H54 (cell line): ENCODE results near the gene GPC6.
A peak's percentile ranks its signal among the peaks of the same experiment; 100 is the strongest.

Source experiments
- DNase-seq: peaks from one replicate; pipeline ENCODE4 v3.0.0; 2011; ENCODE audit warnings: low spot score, mixed read lengths; ENCODE audit not compliant: insufficient read length
- FAIRE-seq: peaks from 3 replicates; lab custom pipeline; 2011; peaks lifted over from hg19 to GRCh38; lab: Jason Lieb, UNC
- POLR2A ChIP-seq: IDR thresholded peaks from 2 replicates; pipeline ENCODE4 v1.6.1; 2011; ENCODE audit warnings: low read depth, mild to moderate bottlenecking, low read length

GPC6 gene

DNA sequence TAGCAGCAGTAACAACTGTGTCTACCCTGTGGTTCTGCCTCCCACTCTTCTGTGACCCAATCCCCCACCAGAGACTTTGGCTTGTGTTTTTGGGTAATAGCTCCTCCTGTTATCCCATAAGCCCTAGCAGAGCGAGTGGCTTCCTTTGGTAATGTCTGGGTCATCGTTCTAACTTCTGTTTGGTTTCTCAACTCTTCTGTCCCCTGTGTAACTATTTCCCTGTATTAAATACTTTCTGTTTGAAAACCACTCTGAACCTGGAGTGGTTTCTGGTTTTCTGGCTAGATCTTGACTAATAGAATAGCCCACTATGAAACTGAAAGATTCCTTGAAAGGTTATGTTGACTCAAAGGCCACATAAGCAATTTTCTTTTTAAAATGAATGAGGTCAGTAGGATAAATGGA lies 902.9 kb downstream of the GPC6 start:
- DNase-seq (no peak), FAIRE-seq (peak; percentile 15)
- TF ChIP-seq POLR2A: no peak

DNA sequence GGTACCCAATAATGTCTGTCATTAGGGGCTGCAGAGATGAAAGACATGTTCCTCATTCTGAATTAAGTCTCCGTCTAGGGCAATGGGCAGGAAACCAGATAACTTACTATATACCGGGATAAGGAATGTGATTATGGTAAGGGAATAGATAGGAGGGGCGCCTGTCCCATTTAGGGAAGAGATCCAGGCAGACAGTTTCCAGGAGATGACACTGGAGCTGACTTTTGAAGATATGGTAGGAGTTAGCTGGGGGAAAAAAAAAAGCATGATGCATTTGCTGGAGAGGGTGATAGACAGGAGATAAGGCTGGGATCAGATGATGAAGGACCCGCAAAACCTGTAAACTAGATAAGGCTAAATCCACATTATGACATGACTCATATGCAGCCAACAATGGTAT lies 912.2 kb downstream of the GPC6 start:
- FAIRE-seq: no peak
- DNase-seq: no peak
- no peak for TF ChIP-seq POLR2A

- FAIRE-seq: peak; percentile 75
- no peak for TF ChIP-seq POLR2A
- DNase-seq: no peak
These were observed 912.9 kb downstream of the GPC6 start for GRCh38 chr13:94139393-94139995.

DNA sequence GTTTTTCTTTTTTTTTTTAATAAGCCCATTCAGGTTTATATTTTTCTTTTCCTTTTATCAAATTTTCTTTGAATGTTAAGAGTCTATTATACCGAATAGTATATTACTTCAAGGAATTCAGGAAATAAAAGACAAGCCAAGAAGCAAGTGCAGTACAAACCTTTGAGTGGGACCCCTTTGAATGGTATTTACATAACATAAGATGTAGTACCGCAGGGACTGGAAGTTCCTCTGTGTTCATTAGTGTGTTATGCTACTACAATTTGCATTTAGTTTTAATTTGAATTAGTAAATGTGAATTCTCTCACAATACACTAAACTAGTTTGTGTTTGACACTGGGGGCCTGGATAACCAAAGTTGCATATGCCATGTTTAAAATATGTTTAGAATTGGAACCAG lies 913.4 kb downstream of the GPC6 start:
- no peak for TF ChIP-seq POLR2A
- no peak for FAIRE-seq

DNA sequence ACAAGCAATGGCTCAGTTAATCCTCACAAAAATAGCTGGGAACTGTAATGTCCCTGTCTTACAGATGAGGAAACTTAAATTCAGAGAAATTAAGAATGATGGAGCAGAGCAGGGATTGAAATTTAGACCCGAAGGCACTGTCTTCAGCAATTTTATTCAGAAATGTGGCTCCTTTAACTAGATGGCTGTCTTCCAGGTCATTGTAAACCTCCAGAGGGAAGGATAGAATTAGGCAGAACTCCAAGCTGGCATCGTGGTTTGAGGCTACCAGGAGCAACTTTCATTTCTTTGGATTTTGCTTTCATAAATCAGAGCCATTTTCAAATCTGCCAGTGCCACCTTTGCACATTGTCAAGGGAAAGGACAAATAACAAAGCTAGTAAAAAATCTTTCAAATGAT lies 913.9 kb downstream of the GPC6 start:
- FAIRE-seq (peak; percentile 90), DNase-seq (no peak)
- TF ChIP-seq POLR2A: no peak

More for the DNA sequence above, 913.4 kb downstream of the GPC6 start:
- DNase-seq: no peak

GRCh38 chr13:94143624-94144350 lies 917.2 kb downstream of the GPC6 start:
- no peak for TF ChIP-seq POLR2A
- FAIRE-seq (no peak), DNase-seq (no peak)

DNA sequence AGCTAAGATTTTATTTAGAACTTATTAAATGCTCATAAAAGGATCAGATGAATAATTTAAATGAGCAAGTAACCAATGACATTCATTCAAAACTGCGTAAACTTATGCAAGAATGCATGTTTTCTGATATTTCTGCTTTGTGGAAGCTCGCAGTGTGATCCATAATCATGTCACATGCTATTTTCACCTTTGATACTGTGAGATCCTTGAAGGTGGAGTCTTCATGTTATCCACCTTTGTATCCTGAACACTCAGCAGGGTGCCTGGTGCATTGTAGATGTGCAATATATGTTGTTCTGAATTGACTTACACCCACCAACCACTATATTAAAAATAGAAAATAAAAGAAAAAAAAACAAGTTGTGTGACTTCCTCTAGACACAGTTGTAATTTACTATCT lies 919.4 kb downstream of the GPC6 start:
- peak; percentile 62 for FAIRE-seq
- no peak for DNase-seq
- no peak for TF ChIP-seq POLR2A

DNA sequence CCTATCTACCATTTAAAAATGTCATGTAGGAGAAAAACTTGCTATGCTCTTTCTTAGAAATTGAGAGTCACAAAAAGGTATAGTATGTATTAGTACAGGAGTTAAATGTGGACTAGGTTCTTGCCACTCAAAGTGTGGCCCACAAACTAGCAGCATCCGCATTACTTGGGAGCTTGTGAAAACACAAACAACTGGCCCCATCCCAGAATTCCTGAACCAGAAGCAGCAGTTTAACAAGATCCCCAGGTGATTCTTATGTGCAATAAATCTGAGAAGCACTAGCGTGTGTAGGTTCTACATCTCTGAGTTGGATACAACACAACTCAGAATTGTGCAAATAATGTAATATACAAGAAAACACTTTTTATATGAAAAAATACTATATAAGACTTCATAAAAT lies 927.0 kb downstream of the GPC6 start:
- no peak for DNase-seq
- TF ChIP-seq POLR2A: no peak
- FAIRE-seq: peak; percentile 15

DNA sequence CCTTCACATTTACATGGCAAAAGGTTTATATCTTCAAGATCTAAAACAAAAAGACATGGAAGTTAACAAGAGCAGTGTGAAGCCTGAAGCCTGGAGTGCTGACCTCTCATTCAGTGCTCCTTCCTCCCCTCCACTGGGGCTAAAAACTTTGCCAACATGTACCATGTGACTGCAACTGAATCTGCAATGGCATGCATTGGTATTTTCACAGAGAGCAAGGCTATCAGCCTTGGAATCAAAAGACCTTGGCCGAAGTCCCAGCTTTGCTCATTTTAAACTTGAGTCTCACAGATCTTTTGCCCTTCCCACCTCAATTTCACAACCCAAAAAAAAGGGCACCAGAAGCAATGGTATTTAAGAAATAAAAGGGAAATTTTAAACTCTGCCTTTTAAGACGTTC lies 927.8 kb downstream of the GPC6 start:
- DNase-seq (peak; percentile 4), FAIRE-seq (peak; percentile 92)
- TF ChIP-seq POLR2A: no peak

GRCh38 chr13:94157705-94158218 lies 931.2 kb downstream of the GPC6 start:
- FAIRE-seq (peak; percentile 76), DNase-seq (no peak)
- TF ChIP-seq POLR2A: no peak

DNA sequence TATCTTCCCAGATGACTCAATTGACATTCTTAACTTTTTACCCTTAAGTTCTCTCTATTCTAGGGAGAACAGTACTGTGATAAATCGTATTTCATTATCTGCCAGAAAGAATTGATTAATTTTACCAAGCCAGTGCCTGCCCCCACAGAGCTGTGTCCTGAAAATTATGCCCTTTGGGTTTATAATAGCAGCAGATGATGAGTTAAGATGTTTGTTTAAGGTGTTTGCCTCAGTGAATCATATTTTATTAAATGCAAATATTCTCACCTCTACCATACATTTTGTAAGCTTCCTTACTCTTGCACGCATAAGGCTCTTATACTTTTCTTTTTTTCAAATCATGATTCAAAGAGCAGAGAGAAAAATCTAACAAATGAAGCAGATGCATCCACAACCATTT lies 934.3 kb downstream of the GPC6 start:
- no peak for FAIRE-seq
- no peak for TF ChIP-seq POLR2A
- no peak for DNase-seq

DNA sequence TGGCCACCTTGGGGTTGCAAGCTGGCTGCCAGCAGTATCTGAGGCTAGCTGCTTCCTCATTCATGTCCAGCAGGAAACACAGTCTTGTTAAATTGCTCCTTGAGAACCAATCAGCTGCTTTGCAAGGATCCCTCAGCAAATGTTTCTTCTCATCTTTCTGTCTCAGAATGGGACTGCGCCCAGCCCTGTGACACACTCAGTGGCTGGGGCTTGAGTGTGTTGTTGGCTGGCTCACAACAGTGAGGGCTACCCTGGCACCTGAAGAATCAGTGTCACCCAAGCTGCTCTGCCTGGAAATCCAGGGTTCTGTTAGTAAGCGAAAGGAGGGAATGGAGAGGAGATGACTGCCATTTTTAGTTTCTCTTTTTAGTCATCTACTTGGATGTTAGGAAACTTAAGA lies 935.7 kb downstream of the GPC6 start:
- no peak for TF ChIP-seq POLR2A
- no peak for DNase-seq
- FAIRE-seq: no peak

- FAIRE-seq: peak; percentile 62
- no peak for TF ChIP-seq POLR2A
- no peak for DNase-seq
These were observed 936.9 kb downstream of the GPC6 start for GRCh38 chr13:94163535-94163934.

DNA sequence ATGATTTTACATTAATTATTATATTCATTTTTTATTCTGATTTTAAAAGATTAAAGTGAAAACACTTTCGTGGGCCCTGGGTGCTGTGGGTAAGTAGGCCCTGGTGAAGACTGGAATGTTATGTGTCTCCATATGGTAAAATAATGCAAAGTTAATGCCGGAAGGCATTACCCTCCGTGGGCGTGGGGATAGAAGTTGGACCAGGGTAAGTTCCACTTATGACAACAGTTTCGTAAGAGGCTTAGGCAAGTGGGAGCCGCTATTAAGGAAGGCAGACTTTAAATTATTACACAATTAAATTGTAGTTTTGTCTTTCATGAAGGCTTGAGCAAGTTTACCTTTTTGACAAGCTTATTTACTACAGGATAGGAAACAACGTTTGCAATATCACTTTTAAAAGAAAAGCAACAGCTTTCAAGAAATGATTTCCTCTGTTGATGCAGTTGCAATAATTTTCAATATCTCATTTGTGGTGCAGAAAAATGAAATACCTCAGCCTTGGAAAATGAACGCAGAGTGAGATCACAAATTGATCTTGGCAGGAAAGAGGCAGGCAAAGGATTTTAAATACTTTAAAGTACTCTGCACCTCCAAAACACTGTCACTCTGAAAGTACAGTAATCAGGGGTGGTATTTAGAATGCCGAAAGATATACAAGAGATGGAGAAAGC lies 942.3 kb downstream of the GPC6 start:
- no peak for TF ChIP-seq POLR2A
- no peak for DNase-seq
- no peak for FAIRE-seq

DNA sequence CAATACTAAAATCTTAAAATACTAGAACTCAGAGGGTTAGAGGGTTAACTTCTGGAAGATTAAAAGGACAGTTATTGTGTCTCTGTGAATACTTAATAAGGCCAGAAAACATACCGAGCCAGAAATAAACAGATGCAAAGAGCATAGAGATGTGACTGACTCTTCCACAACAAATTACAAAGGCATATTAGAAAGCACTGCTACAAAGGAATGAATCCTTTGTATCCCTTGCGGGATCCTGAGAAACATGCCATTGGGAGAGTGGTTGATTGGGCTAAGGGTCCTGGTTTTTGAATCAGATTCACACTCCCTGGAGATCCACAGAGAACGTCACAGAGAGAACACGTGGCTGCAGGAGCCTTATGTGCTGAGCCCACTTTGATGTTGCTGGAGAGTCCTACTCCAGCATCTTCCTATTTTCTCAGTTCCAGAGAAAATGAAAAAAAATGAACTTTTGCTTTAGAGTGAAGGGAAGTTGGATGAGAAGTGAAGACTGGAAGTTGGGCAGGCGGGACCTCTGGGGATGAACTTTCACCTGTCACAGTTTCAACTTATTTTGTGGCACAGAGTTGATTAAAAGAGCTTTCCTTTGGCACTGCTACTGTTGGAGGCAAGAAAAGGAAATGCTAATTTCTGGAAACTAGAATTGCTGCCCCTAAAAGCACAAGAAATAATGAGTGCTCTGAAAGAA lies 943.0 kb downstream of the GPC6 start:
- DNase-seq: no peak
- no peak for FAIRE-seq
- no peak for TF ChIP-seq POLR2A
